Stimulated activated CD8-positive, alpha-beta memory T cell treated with anti-CD3 and anti-CD28 coated beads, Interleukin-4, amount 100 ng/mL, for 24 hours (primary cell): ENCODE data around the gene GABBR2.
"Not testable (repeated sequence)": the region's sequence is repeated elsewhere in the genome, so short reads cannot be mapped to it uniquely, and the experiment has no call there.

Experiments used
- DNase-seq: peaks from one replicate; pipeline ENCODE4 v3.0.0-alpha.2; 2020; ENCODE audit warnings: low read depth

GABBR2 gene

GRCh38 chr9:98596486-98596885 lies 112.2 kb downstream of the GABBR2 start:
- DNase-seq = no peak

GRCh38 chr9:98594546-98595160 lies 114.1 kb downstream of the GABBR2 start:
- no peak for DNase-seq

- no peak for DNase-seq
Observed at GRCh38 chr9:98593354-98594253, 115.1 kb downstream of the GABBR2 start.

GRCh38 chr9:98591696-98592095 lies 117.0 kb downstream of the GABBR2 start:
- DNase-seq = no peak

GRCh38 chr9:98590101-98590500 lies 118.6 kb downstream of the GABBR2 start:
- no peak for DNase-seq

GRCh38 chr9:98589102-98589501 lies 119.6 kb downstream of the GABBR2 start:
- no peak for DNase-seq

GRCh38 chr9:98584853-98585438 lies 123.8 kb downstream of the GABBR2 start:
- DNase-seq = not testable (repeated sequence)

GRCh38 chr9:98584059-98584458 lies 124.7 kb downstream of the GABBR2 start:
- no peak for DNase-seq

GRCh38 chr9:98583417-98583816 lies 125.3 kb downstream of the GABBR2 start:
- DNase-seq = no peak

- no peak for DNase-seq
Observed at GRCh38 chr9:98580956-98581355, 127.8 kb downstream of the GABBR2 start.

- no peak for DNase-seq
Observed at GRCh38 chr9:98579700-98580099, 129.0 kb downstream of the GABBR2 start.

- DNase-seq = no peak
Observed at GRCh38 chr9:98577446-98577845, 131.3 kb downstream of the GABBR2 start.

- no peak for DNase-seq
Observed at GRCh38 chr9:98576859-98577258, 131.9 kb downstream of the GABBR2 start.

GRCh38 chr9:98576354-98576753 lies 132.4 kb downstream of the GABBR2 start:
- DNase-seq = no peak

GRCh38 chr9:98575379-98576346 lies 133.1 kb downstream of the GABBR2 start:
- DNase-seq = peak; percentile 6

GRCh38 chr9:98573749-98574278 lies 134.9 kb downstream of the GABBR2 start:
- DNase-seq = no peak

- DNase-seq = no peak
Observed at GRCh38 chr9:98572796-98573195, 135.9 kb downstream of the GABBR2 start.

- no peak for DNase-seq
Observed at GRCh38 chr9:98572054-98572627, 136.6 kb downstream of the GABBR2 start.

GRCh38 chr9:98571643-98572042 lies 137.1 kb downstream of the GABBR2 start:
- DNase-seq = no peak

GRCh38 chr9:98570663-98571440 lies 137.9 kb downstream of the GABBR2 start:
- no peak for DNase-seq
